HepG2 (cell line): ENCODE data around the gene SNCAIP. TPM values are rescaled to one million over a fixed set of nuclear protein-coding genes. Genes with fewer than 3 reads are reported as not detected.

ENCODE experiments used
- ATAC-seq: fragments of 200-7000 bp; cut with Tn5 transposase; 3 replicates; pipeline ENCODE4 v1.9.1; 2020; ENCODE audit warnings: mild to moderate bottlenecking, moderate library complexity
- BruUV-seq: library from RNA; stranded (reverse); fragments of 400-500 nt; replicated peaks from 2 replicates; lab custom pipeline; 2021; lab: Mats Ljungman, UMichigan
- CTCF ChIA-PET: fragments of 300-600 bp; formaldehyde crosslinking; extraction: SDS; loops from one replicate; lab custom pipeline; 2021; ENCODE audit warnings: low total read pairs, inconsistent platforms, low intra/inter-chr PET ratio; lab: Yijun Ruan, JAX
- POLR2A ChIA-PET: fragments of 350-600 bp; sonication (Branson Sonifier 250); formaldehyde crosslinking; loops from one replicate; lab custom pipeline; 2020; ENCODE audit warnings: antibody characterized with exemption, inconsistent platforms; lab: Yijun Ruan, JAX
- DNase-seq: peaks from one replicate; pipeline ENCODE4 v3.0.0-alpha.2; 2015; ENCODE audit warnings: low spot score
- FAIRE-seq: peaks from 3 replicates; lab custom pipeline; 2011; peaks lifted over from hg19 to GRCh38; lab: Jason Lieb, UNC
- H2AFZ ChIP-seq: one replicate; pipeline ENCODE4 v1.6.1; 2011; ENCODE audit warnings: low read length, inconsistent platforms
- H3K27ac ChIP-seq: fragments of 300-600 bp; 3 replicates; pipeline ENCODE4 v1.8.0; 2011; ENCODE audit warnings: mixed run types, mild to moderate bottlenecking, mixed read lengths, low read length, inconsistent platforms; ENCODE audit not compliant: insufficient read depth; ENCODE audit errors: extremely low read length
- H3K27me3 ChIP-seq, 2 experiments: fragments of 200-600 bp in 1 of 2; 2 replicates in 1 of 2; 3 replicates in 1 of 2; pipeline versions ENCODE4 v1.6.0 to v1.8.0; 2011; ENCODE audit warnings: low read length in 2 of 2, mild to moderate bottlenecking in 2 of 2, moderate library complexity in 2 of 2, inconsistent platforms in 1 of 2; ENCODE audit not compliant: insufficient read depth in 2 of 2, control insufficient read depth in 1 of 2
- H3K36me3 ChIP-seq, 2 experiments: fragments of 200-600 bp in 1 of 2; replicated peaks in 1 of 2; 2 replicates in 1 of 2; 3 replicates in 1 of 2; pipeline versions ENCODE4 v1.5.1 to v1.8.0; 2011; ENCODE audit warnings: low read length in 2 of 2, inconsistent platforms in 1 of 2; ENCODE audit not compliant: insufficient read depth in 2 of 2, control insufficient read depth in 1 of 2
- H3K4me1 ChIP-seq: 2 replicates; pipeline ENCODE4 v1.5.1; 2012; ENCODE audit warnings: low read length, inconsistent platforms; ENCODE audit not compliant: insufficient read depth
- H3K4me2 ChIP-seq: 2 replicates; pipeline ENCODE4 v1.6.0; 2011; ENCODE audit warnings: low read depth, low read length, inconsistent platforms
- H3K4me3 ChIP-seq, 3 experiments: fragments of 200-600 bp in 1 of 3; sonication (generic), shearing (Covaris generic) in 1 of 3; replicated peaks in 1 of 3; 2 replicates each; pipeline ENCODE4 v1.5.1; 2011 to 2016; ENCODE audit warnings: low read length in 3 of 3, inconsistent platforms in 2 of 3, low read depth in 2 of 3, mild to moderate bottlenecking in 2 of 3, control low read depth in 1 of 3, mixed read lengths in 1 of 3; ENCODE audit not compliant: insufficient read depth in 1 of 3
- H3K79me2 ChIP-seq: one replicate; pipeline ENCODE4 v1.6.1; 2011; ENCODE audit warnings: low read length, inconsistent platforms; ENCODE audit not compliant: insufficient read depth
- H3K9ac ChIP-seq: 2 replicates; pipeline ENCODE4 v1.6.0; 2011; ENCODE audit warnings: mild to moderate bottlenecking, low read depth, low read length, inconsistent platforms; ENCODE audit not compliant: insufficient read depth
- H3K9me3 ChIP-seq: 2 replicates; pipeline ENCODE4 v1.5.1; 2012; ENCODE audit warnings: mild to moderate bottlenecking, low read length
- H4K20me1 ChIP-seq: 2 replicates; pipeline ENCODE4 v1.6.0; 2011; ENCODE audit warnings: inconsistent platforms, mild to moderate bottlenecking, low read length, moderate library complexity; ENCODE audit not compliant: insufficient read depth
- CSRNP1 ChIP-seq: sonication (generic); formaldehyde crosslinking; IDR thresholded peaks from 2 replicates; pipeline ENCODE4 v1.8.1; 2023; ENCODE audit warnings: mild to moderate bottlenecking, missing genetic modification reagents
- HBP1 ChIP-seq: IDR thresholded peaks from 2 replicates; pipeline ENCODE4 v1.6.1; 2016; ENCODE audit warnings: low read depth, control low read depth
- HOXD1 ChIP-seq: sonication (generic); formaldehyde crosslinking; IDR thresholded peaks from 2 replicates; pipeline ENCODE4 v1.5.0; 2020; ENCODE audit warnings: missing genetic modification reagents
- ISX ChIP-seq: sonication (generic); formaldehyde crosslinking; conservative IDR thresholded peaks from 2 replicates; pipeline ENCODE4 v1.5.0; 2020; ENCODE audit warnings: missing genetic modification reagents
- KMT2A ChIP-seq: sonication (generic); formaldehyde crosslinking; IDR thresholded peaks from 2 replicates; pipeline ENCODE4 v1.4.0; 2020; ENCODE audit warnings: missing genetic modification reagents
- MAX ChIP-seq: IDR thresholded peaks from 2 replicates; pipeline ENCODE4 v1.6.1; 2012; ENCODE audit warnings: inconsistent platforms
- MLLT10 ChIP-seq: sonication (generic); formaldehyde crosslinking; IDR thresholded peaks from 2 replicates; pipeline ENCODE4 v1.4.0; 2020; ENCODE audit warnings: missing genetic modification reagents
- NR1H2 ChIP-seq: sonication (generic); formaldehyde crosslinking; IDR thresholded peaks from 2 replicates; pipeline ENCODE4 v1.8.1; 2022; ENCODE audit warnings: low read depth, missing genetic modification reagents, borderline replicate concordance
- SNAPC5 ChIP-seq: sonication (generic); formaldehyde crosslinking; IDR thresholded peaks from 2 replicates; pipeline ENCODE4 v1.8.1; 2023; ENCODE audit warnings: mild to moderate bottlenecking, missing genetic modification reagents, borderline replicate concordance
- TARDBP ChIP-seq: sonication (generic); formaldehyde crosslinking; IDR thresholded peaks from 2 replicates; pipeline ENCODE4 v1.8.0; 2022; ENCODE audit warnings: mild to moderate bottlenecking, missing genetic modification reagents
- ZBTB43 ChIP-seq: sonication (generic); formaldehyde crosslinking; conservative IDR thresholded peaks from 2 replicates; pipeline ENCODE4 v1.4.0; 2020; ENCODE audit warnings: missing genetic modification reagents
- ZEB1 ChIP-seq: IDR thresholded peaks from 2 replicates; pipeline ENCODE4 v1.6.1; 2012; ENCODE audit warnings: mild to moderate bottlenecking, low read depth, inconsistent platforms; ENCODE audit not compliant: insufficient replicate concordance
- ZNF10 ChIP-seq: sonication (generic); formaldehyde crosslinking; IDR thresholded peaks from 2 replicates; pipeline ENCODE4 v1.4.0; 2020; ENCODE audit warnings: mild to moderate bottlenecking, low read depth, missing genetic modification reagents, borderline replicate concordance
- ZNF256 ChIP-seq: sonication (generic); formaldehyde crosslinking; conservative IDR thresholded peaks from 2 replicates; pipeline ENCODE4 v1.4.0; 2020; ENCODE audit warnings: missing genetic modification reagents
- ZNF577 ChIP-seq: sonication (generic); formaldehyde crosslinking; IDR thresholded peaks from 2 replicates; pipeline ENCODE4 v1.4.0; 2020; ENCODE audit warnings: mild to moderate bottlenecking, low read depth, missing genetic modification reagents, borderline replicate concordance
- WGBS: methylation state at CpG from one replicate; pipeline ENCODE4 v1.1.6; 2017; ENCODE audit warnings: low lambda C conversion rate; 5-methylcytosine and 5-hydroxymethylcytosine counted together
- in situ Hi-C: cut with HindIII; loops from 2 replicates; pipeline ENCODE4 v1.10.0; 2017; ENCODE audit warnings: low pct_unique_long_range_greater_than_20kb; ENCODE audit not compliant: extremely low pct_ligation_motif_present
- intact Hi-C: fragments of 100-400 bp; cut with micrococcal nuclease; formaldehyde crosslinking; loops from one replicate; pipeline ENCODE4 v1.10.0; 2022; ENCODE audit not compliant: unreplicated experiment
- polyA plus RNA-seq, 8 experiments: library from polyadenylated mRNA; depleted of rRNA in 3 of 8; stranded (reverse) in 7 of 8; unstranded in 1 of 8; fragments of >200 nt; fragmentation: Illumina TruSeq in 4 of 8; extraction: Trizol in 4 of 8; gene quantifications; 2 replicates each; pipeline versions ENCODE4 v1.2.1 to v1.2.3, GENCODE V29; 2011 to 2016; ENCODE audit warnings: low read depth in 4 of 8, missing spikeins in 1 of 8, mixed read lengths in 1 of 8; ENCODE audit not compliant: insufficient read depth in 1 of 8
- total RNA-seq, 5 experiments: library from RNA; depleted of rRNA; stranded (reverse); fragments of >200 nt; fragmentation: Illumina TruSeq; extraction: Trizol; gene quantifications; 2 replicates each; pipeline ENCODE4 v1.2.3, GENCODE V29; 2016; ENCODE audit warnings: low read depth in 1 of 5

Gene SNCAIP
- total and polyA plus RNA-seq, 2 of the 13 experiments (the other 11 are each of a cell fraction or from before 2014, with no cell fraction given), result not detected

GRCh38 chr5:122314036-122314435 lies 2.0 kb downstream of the SNCAIP start (continued):
- TF ChIP-seq MLLT10 (CRISPR knock-in tag), result no peak
- TF ChIP-seq ISX, result no peak
- no peak for TF ChIP-seq NR1H2
- TF ChIP-seq ZEB1, result no peak
- no peak for TF ChIP-seq ZNF577
- TF ChIP-seq HBP1 (CRISPR knock-in tag), result no peak
- no peak for TF ChIP-seq MAX
- no peak for TF ChIP-seq KMT2A (CRISPR knock-in tag)
- no peak for TF ChIP-seq ZBTB43 (CRISPR knock-in tag)
- no peak for TF ChIP-seq TARDBP (CRISPR knock-in tag)
- TF ChIP-seq ZNF256 (CRISPR knock-in tag), result no peak

- H3K4me3 ChIP-seq, result no peak overlapping the region
- intact Hi-C loops (no loop called here), in situ Hi-C loops (no loop called here)
- TF ChIP-seq CSRNP1 (CRISPR knock-in tag) (no peak), SNAPC5 (CRISPR knock-in tag) (no peak), ZNF10 (CRISPR knock-in tag) (no peak), HOXD1 (CRISPR knock-in tag) (no peak)
- H3K36me3 ChIP-seq, result no peaks in the 10 kb centered on the region
- H2AFZ ChIP-seq, result no peak overlapping the region
- ATAC-seq, result no peak
- no peak overlapping the region for H3K4me2 ChIP-seq
- no peaks in the 10 kb centered on the region for H4K20me1 ChIP-seq
- CTCF ChIA-PET, result no interaction called here
- 0% methylated on average over 1 of the region's 1 CpG for WGBS
- H3K27ac ChIP-seq, result no peak overlapping the region
- no peak overlapping the region for H3K9ac ChIP-seq
- POLR2A ChIA-PET, result no interaction called here
- H3K9me3 ChIP-seq, result no peaks in the 10 kb centered on the region
- peaks cover 8% of the 10 kb centered on the region; the same call in 1 of the 2 replicates for H3K4me1 ChIP-seq
- H3K27me3 ChIP-seq, result peaks cover 5 to 25% of the 10 kb centered on the region in 2 experiments; a peak in 4 of 5 replicates
- DNase-seq, result no peak
- no TSS peak for BruUV-seq
- H3K79me2 ChIP-seq, result no peaks in the 10 kb centered on the region
- FAIRE-seq, result no peak
These were observed 3.5 kb downstream of the SNCAIP start for GRCh38 chr5:122315521-122315920.
